ENCODE results near the gene NOSIP. TPM values are rescaled to one million over a fixed set of nuclear protein-coding genes. Genes with fewer than 3 reads are reported as not detected.

The NOSIP gene
- total and polyA plus RNA-seq, 10 of the 15 experiments (the other 5 are each of a cell fraction or from before 2014, with no cell fraction given): 7.2 to 85.5 (median 48.4) TPM

Small RNAs within 50 kb of the gene (small RNA-seq; reads per million reads assigned to genes)
- not detected for gene RF00019

Other genes with a start within 250 kb of the NOSIP start
Only the 7 nearest of the 27 such genes appear.
- 4,375 and 4,445 TPM in 2 replicates for gene RPS11, start 84.1 kb downstream of the NOSIP start, total RNA-seq (2014; rRNA removed)
- 5,436 and 5,566 TPM in 2 replicates for gene RPS11, start 84.1 kb downstream of the NOSIP start, total RNA-seq (2014; rRNA removed; fragmentation: Illumina TruSeq; extraction: Trizol)
- gene RPS11, start 84.1 kb downstream of the NOSIP start, total RNA-seq (2021): 2,768 and 2,873 TPM in 2 replicates
- 2,519 and 3,846 TPM in 2 replicates for gene RPS11, start 84.1 kb downstream of the NOSIP start, polyA plus RNA-seq (2011; rRNA removed)
- gene RPS11, start 84.1 kb downstream of the NOSIP start, polyA plus RNA-seq (2014; fragmentation: Illumina TruSeq; extraction: Trizol): 9,872 and 11,122 TPM in 2 replicates
- gene RPS11, start 84.1 kb downstream of the NOSIP start, polyA plus RNA-seq (2014; fragmentation: Nextera tagmentation; extraction: Ambion mirVana): 1,000 to 10,000 TPM; 4,277 to 4,566 TPM
- gene RPS11, start 84.1 kb downstream of the NOSIP start, polyA plus RNA-seq (2014; rRNA removed): 5,188 and 5,232 TPM in 2 replicates
- 1,000 to 10,000 TPM; 1,714 to 1,771 TPM for gene RPS11, start 84.1 kb downstream of the NOSIP start, polyA plus RNA-seq (2016; fragmentation: Nextera tagmentation; extraction: Ambion mirVana)
- gene FCGRT, start 67.9 kb downstream of the NOSIP start, total RNA-seq (2014; rRNA removed): 0.51 TPM in 1 of 2 replicates, not detected in the other
- not detected in 2 replicates for gene FCGRT, start 67.9 kb downstream of the NOSIP start, total RNA-seq (2014; rRNA removed; fragmentation: Illumina TruSeq; extraction: Trizol)
- 0.56 and 2.4 TPM in 2 replicates for gene FCGRT, start 67.9 kb downstream of the NOSIP start, total RNA-seq (2021)
- gene FCGRT, start 67.9 kb downstream of the NOSIP start, polyA plus RNA-seq (2011; rRNA removed): 0.78 and 0.81 TPM in 2 replicates
- gene FCGRT, start 67.9 kb downstream of the NOSIP start, polyA plus RNA-seq (2014; fragmentation: Illumina TruSeq; extraction: Trizol): 0.19 TPM in 1 of 2 replicates, not detected in the other
- under 1 TPM in 1 of 2 experiments, not detected in 1; 0.18 TPM for gene FCGRT, start 67.9 kb downstream of the NOSIP start, polyA plus RNA-seq (2014; fragmentation: Nextera tagmentation; extraction: Ambion mirVana)
- 0.29 and 0.49 TPM in 2 replicates for gene FCGRT, start 67.9 kb downstream of the NOSIP start, polyA plus RNA-seq (2014; rRNA removed)
- gene FCGRT, start 67.9 kb downstream of the NOSIP start, polyA plus RNA-seq (2016; fragmentation: Nextera tagmentation; extraction: Ambion mirVana): under 1 TPM; 0.11 to 0.43 TPM
- gene RCN3, start 52.6 kb downstream of the NOSIP start, total RNA-seq (2014; rRNA removed): not detected in 2 replicates
- gene RCN3, start 52.6 kb downstream of the NOSIP start, total RNA-seq (2014; rRNA removed; fragmentation: Illumina TruSeq; extraction: Trizol): 0.32 and 0.49 TPM in 2 replicates
- 0.27 and 0.38 TPM in 2 replicates for gene RCN3, start 52.6 kb downstream of the NOSIP start, total RNA-seq (2021)
- 0.12 TPM in 1 of 2 replicates, not detected in the other for gene RCN3, start 52.6 kb downstream of the NOSIP start, polyA plus RNA-seq (2011; rRNA removed)
- 0.21 TPM in 1 of 2 replicates, not detected in the other for gene RCN3, start 52.6 kb downstream of the NOSIP start, polyA plus RNA-seq (2014; fragmentation: Illumina TruSeq; extraction: Trizol)
- not detected for gene RCN3, start 52.6 kb downstream of the NOSIP start, polyA plus RNA-seq (2014; fragmentation: Nextera tagmentation; extraction: Ambion mirVana)
- 0.96 and 1.7 TPM in 2 replicates for gene RCN3, start 52.6 kb downstream of the NOSIP start, polyA plus RNA-seq (2014; rRNA removed)
- under 1 TPM; 0.49 to 0.99 TPM for gene RCN3, start 52.6 kb downstream of the NOSIP start, polyA plus RNA-seq (2016; fragmentation: Nextera tagmentation; extraction: Ambion mirVana)
- 1.3 TPM in 2 replicates for gene PRRG2, start 760 bp upstream of the NOSIP start, total RNA-seq (2014; rRNA removed)
- 0.40 and 0.46 TPM in 2 replicates for gene PRRG2, start 760 bp upstream of the NOSIP start, total RNA-seq (2014; rRNA removed; fragmentation: Illumina TruSeq; extraction: Trizol)
- gene PRRG2, start 760 bp upstream of the NOSIP start, total RNA-seq (2021): 0.82 and 1.6 TPM in 2 replicates
- 0.37 and 1.3 TPM in 2 replicates for gene PRRG2, start 760 bp upstream of the NOSIP start, polyA plus RNA-seq (2011; rRNA removed)
- gene PRRG2, start 760 bp upstream of the NOSIP start, polyA plus RNA-seq (2014; fragmentation: Illumina TruSeq; extraction: Trizol): 0.50 and 1.0 TPM in 2 replicates
- gene PRRG2, start 760 bp upstream of the NOSIP start, polyA plus RNA-seq (2014; fragmentation: Nextera tagmentation; extraction: Ambion mirVana): under 1 TPM; 0.09 to 0.21 TPM
- 1.6 and 2.1 TPM in 2 replicates for gene PRRG2, start 760 bp upstream of the NOSIP start, polyA plus RNA-seq (2014; rRNA removed)
- gene PRRG2, start 760 bp upstream of the NOSIP start, polyA plus RNA-seq (2016; fragmentation: Nextera tagmentation; extraction: Ambion mirVana): 1 to 10 TPM in 1 of 2 experiments, under 1 TPM in 1; 0.66 to 1.1 TPM
- gene PRR12, start 10.6 kb upstream of the NOSIP start, total RNA-seq (2014; rRNA removed): 1.5 and 1.8 TPM in 2 replicates
- gene PRR12, start 10.6 kb upstream of the NOSIP start, total RNA-seq (2014; rRNA removed; fragmentation: Illumina TruSeq; extraction: Trizol): 0.83 and 0.94 TPM in 2 replicates
- gene PRR12, start 10.6 kb upstream of the NOSIP start, total RNA-seq (2021): 22.7 and 25.3 TPM in 2 replicates
- gene PRR12, start 10.6 kb upstream of the NOSIP start, polyA plus RNA-seq (2011; rRNA removed): 0.13 and 0.30 TPM in 2 replicates
- gene PRR12, start 10.6 kb upstream of the NOSIP start, polyA plus RNA-seq (2014; fragmentation: Illumina TruSeq; extraction: Trizol): 0.78 and 2.6 TPM in 2 replicates
- gene PRR12, start 10.6 kb upstream of the NOSIP start, polyA plus RNA-seq (2014; fragmentation: Nextera tagmentation; extraction: Ambion mirVana): under 1 TPM; 0.02 to 0.11 TPM
- 5.4 and 8.5 TPM in 2 replicates for gene PRR12, start 10.6 kb upstream of the NOSIP start, polyA plus RNA-seq (2014; rRNA removed)
- 1 to 10 TPM; 1.5 to 1.8 TPM for gene PRR12, start 10.6 kb upstream of the NOSIP start, polyA plus RNA-seq (2016; fragmentation: Nextera tagmentation; extraction: Ambion mirVana)
- 1.0 and 1.8 TPM in 2 replicates for gene RRAS, start 59.6 kb upstream of the NOSIP start, total RNA-seq (2014; rRNA removed)
- gene RRAS, start 59.6 kb upstream of the NOSIP start, total RNA-seq (2014; rRNA removed; fragmentation: Illumina TruSeq; extraction: Trizol): 1.1 TPM in 2 replicates
- 1.3 and 1.8 TPM in 2 replicates for gene RRAS, start 59.6 kb upstream of the NOSIP start, total RNA-seq (2021)
- gene RRAS, start 59.6 kb upstream of the NOSIP start, polyA plus RNA-seq (2011; rRNA removed): 2.3 and 4.1 TPM in 2 replicates
- 1.1 TPM in 1 of 2 replicates, not detected in the other for gene RRAS, start 59.6 kb upstream of the NOSIP start, polyA plus RNA-seq (2014; fragmentation: Illumina TruSeq; extraction: Trizol)
- gene RRAS, start 59.6 kb upstream of the NOSIP start, polyA plus RNA-seq (2014; fragmentation: Nextera tagmentation; extraction: Ambion mirVana): under 1 TPM; 0.24 to 0.29 TPM
- gene RRAS, start 59.6 kb upstream of the NOSIP start, polyA plus RNA-seq (2014; rRNA removed): 4.0 and 5.8 TPM in 2 replicates
- gene RRAS, start 59.6 kb upstream of the NOSIP start, polyA plus RNA-seq (2016; fragmentation: Nextera tagmentation; extraction: Ambion mirVana): 1 to 10 TPM; 1.9 to 2.2 TPM
- gene SCAF1, start 61.7 kb upstream of the NOSIP start, total RNA-seq (2014; rRNA removed): 5.7 and 6.4 TPM in 2 replicates
- 2.5 and 3.5 TPM in 2 replicates for gene SCAF1, start 61.7 kb upstream of the NOSIP start, total RNA-seq (2014; rRNA removed; fragmentation: Illumina TruSeq; extraction: Trizol)
- 66.9 and 77.0 TPM in 2 replicates for gene SCAF1, start 61.7 kb upstream of the NOSIP start, total RNA-seq (2021)
- 1.3 and 2.1 TPM in 2 replicates for gene SCAF1, start 61.7 kb upstream of the NOSIP start, polyA plus RNA-seq (2011; rRNA removed)
- gene SCAF1, start 61.7 kb upstream of the NOSIP start, polyA plus RNA-seq (2014; fragmentation: Illumina TruSeq; extraction: Trizol): 0.40 and 4.2 TPM in 2 replicates
- under 1 TPM; 0.18 to 0.24 TPM for gene SCAF1, start 61.7 kb upstream of the NOSIP start, polyA plus RNA-seq (2014; fragmentation: Nextera tagmentation; extraction: Ambion mirVana)
- 12.2 and 18.5 TPM in 2 replicates for gene SCAF1, start 61.7 kb upstream of the NOSIP start, polyA plus RNA-seq (2014; rRNA removed)
- 1 to 10 TPM; 7.1 to 9.3 TPM for gene SCAF1, start 61.7 kb upstream of the NOSIP start, polyA plus RNA-seq (2016; fragmentation: Nextera tagmentation; extraction: Ambion mirVana)

Measured in GM12878 (cell line).